HUDEP-2 (cell line): ENCODE measurements around the gene RGPD4.
"Not testable (repeated sequence)": the region's sequence is repeated elsewhere in the genome, so short reads cannot be mapped to it uniquely, and the experiment has no call there.

Source experiments
- DNase-seq, 76 experiments: peaks; one replicate each; lab custom pipeline; 2025; ENCODE audit not compliant: unreplicated experiment in 76 of 76; lab: John Stamatoyannopoulos, UW

Gene RGPD4

GRCh38 chr2:107916696-107917370, 90.1 kb downstream of the RGPD4 start:
- DNase-seq = not testable (repeated sequence)

DNA sequence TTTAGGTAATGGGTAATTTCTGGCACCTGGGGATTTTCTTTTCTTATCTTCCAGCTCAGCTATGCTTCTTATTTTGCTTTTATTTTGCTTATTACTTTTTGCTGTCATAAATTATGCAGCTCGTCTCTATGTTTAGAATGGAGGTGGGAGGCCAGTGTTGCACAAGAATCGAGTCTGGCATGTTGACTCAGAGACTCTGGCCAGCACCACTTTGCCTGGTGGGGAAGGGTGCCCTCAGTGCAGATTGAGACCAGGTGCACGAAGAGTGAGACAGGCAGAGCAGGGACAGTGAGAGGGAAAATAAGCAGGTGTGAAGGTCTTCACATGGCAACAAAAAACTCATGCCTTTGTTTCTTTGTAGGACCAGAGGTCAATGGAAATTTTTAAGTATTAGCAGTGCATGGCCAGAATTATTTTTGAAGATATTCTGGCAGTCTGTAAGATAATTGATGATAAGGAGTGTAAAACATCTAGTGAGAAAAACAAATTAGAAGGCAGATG, 100.4 kb downstream of the RGPD4 start:
- no peak for DNase-seq

GRCh38 chr2:107931412-107931811, 104.7 kb downstream of the RGPD4 start:
- no peak for DNase-seq

- DNase-seq = no peak
Observed at GRCh38 chr2:107932488-107932887, 105.8 kb downstream of the RGPD4 start.

- DNase-seq = no peak
Observed at GRCh38 chr2:107932979-107933378, 106.3 kb downstream of the RGPD4 start.

DNA sequence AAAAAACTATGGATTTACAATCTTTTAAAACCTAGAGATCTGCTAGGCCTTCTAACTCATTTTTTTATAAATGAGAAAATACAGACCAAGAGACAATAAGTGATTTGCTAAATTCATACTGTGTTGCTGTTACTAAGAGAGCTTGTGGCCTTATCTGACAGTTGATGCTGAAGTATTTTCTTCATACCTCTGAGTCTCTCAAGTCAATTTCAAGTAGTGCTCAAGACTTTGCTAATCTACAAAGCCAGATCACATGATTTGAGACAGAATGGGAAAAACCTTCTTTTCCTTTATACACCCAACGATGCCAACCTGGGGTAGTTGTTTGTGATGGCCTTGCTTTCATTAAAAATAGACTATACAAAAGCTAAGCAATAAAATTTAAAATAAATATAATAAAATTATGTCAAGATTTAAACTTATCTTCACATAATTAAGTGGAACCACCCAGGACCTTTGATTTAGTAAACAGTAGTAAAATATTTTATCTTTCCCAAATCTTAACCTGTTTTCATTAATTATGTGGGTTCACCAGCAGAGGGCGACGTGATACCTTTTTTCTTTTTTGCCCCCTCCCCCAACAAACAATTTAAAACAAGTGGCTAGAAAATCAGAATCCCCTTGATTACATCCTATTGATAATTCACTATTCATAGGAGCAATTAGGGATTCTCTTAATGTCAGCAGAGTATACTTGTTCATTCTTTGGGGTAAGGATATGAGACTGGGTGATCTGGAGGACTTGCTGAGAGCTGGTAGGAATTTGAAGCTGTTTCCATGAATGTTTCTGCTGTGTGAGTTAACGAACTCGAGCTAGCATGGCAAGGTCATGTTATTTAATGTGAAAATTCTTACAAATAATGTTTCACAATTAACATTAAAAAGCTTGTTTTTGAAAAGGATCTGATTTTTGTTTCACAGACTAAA, 110.0 kb downstream of the RGPD4 start:
- DNase-seq = peak in 2 of 76 experiments; percentile 2 to 9
